Motor neuron (in vitro differentiated cells): ENCODE results near the gene ANKRD30B. TPM values are rescaled to one million over a fixed set of nuclear protein-coding genes. Genes with fewer than 3 reads are reported as not detected.
"Not testable (repeated sequence)": the region's sequence is repeated elsewhere in the genome, so short reads cannot be mapped to it uniquely, and the experiment has no call there.

ENCODE experiments used
- ATAC-seq, 8 experiments: fragments of 200-7000 bp; cut with Tn5 transposase; replicated peaks in 6 of 8; 2 replicates each; pipeline ENCODE4 v1.8.0; 2021; ENCODE audit warnings: mild to moderate bottlenecking in 8 of 8, moderate library complexity in 8 of 8
- H3K27ac ChIP-seq, 2 donors: fragments of 250-450 bp; sonication (Bioruptor Pico); 2 replicates each; pipeline ENCODE4 v1.9.0; 2021; ENCODE audit warnings: antibody characterized with exemption in 2 of 2, mild to moderate bottlenecking in 2 of 2, moderate library complexity in 1 of 2
- H3K4me1 ChIP-seq, 2 donors: fragments of 250-450 bp; sonication (Bioruptor Pico); replicated peaks in 1 of 2; 2 replicates each; pipeline ENCODE4 v1.6.1; 2021; ENCODE audit warnings: antibody characterized with exemption in 2 of 2, mild to moderate bottlenecking in 2 of 2, moderate library complexity in 1 of 2
- H3K4me3 ChIP-seq, 5 donors: fragments of 250-450 bp; sonication (Bioruptor Pico); 2 replicates each; pipeline ENCODE4 v1.9.0; 2021; ENCODE audit warnings: antibody characterized with exemption in 5 of 5, mild to moderate bottlenecking in 5 of 5, moderate library complexity in 4 of 5
- WGBS, 10 experiments: fragments of 450-650 bp; shearing (Covaris generic); methylation state at CpG; one replicate each; pipeline ENCODE4 v1.0.0; 2022; 5-methylcytosine and 5-hydroxymethylcytosine counted together
- in situ Hi-C, 9 experiments: fragments of 400-800 bp; cut with MboI; loops; one replicate each; pipeline ENCODE4 v1.15.0; 2021; ENCODE audit warnings: low sequenced_read_pairs in 9 of 9, low pct_unique_long_range_greater_than_20kb in 2 of 9; ENCODE audit not compliant: unreplicated experiment in 9 of 9
- total RNA-seq, 8 experiments: library from RNA; unstranded; fragments of 300-600 nt; gene quantifications; 2 replicates each; pipeline versions ENCODE4 v1.2.3 to v1.2.4, GENCODE V29; 2022

ANKRD30B gene
- total RNA-seq, 8 experiments from 2014 or later: 0.04 to 0.38 (median 0.14) TPM; not detected in 1

GRCh38 chr18:14784133-14784532, 36.2 kb downstream of the ANKRD30B start:
- in situ Hi-C loops: no loop called here
- H3K4me3 ChIP-seq: no peak overlapping the region
- H3K4me1 ChIP-seq: no peaks in the 10 kb centered on the region
- no peak for ATAC-seq
- H3K27ac ChIP-seq: no peak overlapping the region
- 9 to 88% (median 47%) methylated on average over 1 to 2 of the region's 2 CpGs for WGBS, 10 experiments

- in situ Hi-C loops, ATAC-seq, H3K4me1 ChIP-seq, H3K27ac ChIP-seq, H3K4me3 ChIP-seq: not testable (repeated sequence)
- 33 to 100% (median 84%) methylated on average over 1 to 3 of the region's 3 CpGs; no CpG with 5 or more reads in 4 of the 10 experiments for WGBS, 10 experiments
Measured at GRCh38 chr18:14796876-14797275, 48.9 kb downstream of the ANKRD30B start.

- WGBS, 10 experiments: 5 to 84% (median 61%) methylated on average over 1 to 8 of the region's 12 CpGs; no CpG with 5 or more reads in 2 of the 10 experiments
- H3K4me3 ChIP-seq, H3K27ac ChIP-seq, ATAC-seq, H3K4me1 ChIP-seq, in situ Hi-C loops: not testable (repeated sequence)
Measured at GRCh38 chr18:14797969-14798764, 50.2 kb downstream of the ANKRD30B start.

- in situ Hi-C loops, ATAC-seq: not testable (repeated sequence)
- WGBS, 10 experiments: 100% methylated on average over 5 of the region's 13 CpGs; no CpG with 5 or more reads in 9 of the 10 experiments
Measured at GRCh38 chr18:14811081-14811480, 63.1 kb downstream of the ANKRD30B start.

GRCh38 chr18:14826972-14827632, 79.1 kb downstream of the ANKRD30B start:
- H3K4me3 ChIP-seq, H3K4me1 ChIP-seq, in situ Hi-C loops, H3K27ac ChIP-seq: not testable (repeated sequence)
- peak in 5 of 8 experiments; percentile 43 to 96 (median 94) for ATAC-seq
- WGBS, 10 experiments: 0 to 67% (median 14%) methylated on average over 1 of the region's 2 CpGs; no CpG with 5 or more reads in 6 of the 10 experiments

More at GRCh38 chr18:14811081-14811480, 63.1 kb downstream of the ANKRD30B start:
- not testable (repeated sequence) for H3K27ac ChIP-seq, H3K4me1 ChIP-seq, H3K4me3 ChIP-seq

DNA sequence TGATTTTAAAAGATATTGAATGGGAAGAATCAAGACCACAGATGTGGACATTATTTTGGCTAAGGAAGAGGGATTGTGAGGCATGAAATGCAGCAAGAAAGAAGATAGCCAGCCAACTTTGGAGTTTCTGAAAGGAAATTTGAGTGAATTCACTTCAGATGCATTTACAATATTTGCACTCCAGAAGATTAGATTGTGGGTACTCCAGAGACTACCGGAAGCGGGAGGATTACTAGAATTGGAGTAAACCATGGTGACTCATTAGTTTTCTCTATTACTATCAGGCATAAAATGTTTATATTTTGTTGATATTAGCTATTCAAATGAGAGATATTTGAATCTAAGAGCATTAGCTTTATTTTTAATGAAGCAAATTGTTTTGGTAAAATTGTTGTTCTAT, 93.6 kb downstream of the ANKRD30B start:
- H3K4me1 ChIP-seq, ATAC-seq, H3K4me3 ChIP-seq, H3K27ac ChIP-seq, in situ Hi-C loops: not testable (repeated sequence)
- WGBS, 10 experiments: 0 to 100% (median 61%) methylated on average over 1 to 2 of the region's 2 CpGs; no CpG with 5 or more reads in 6 of the 10 experiments

GRCh38 chr18:14851533-14851932, 103.6 kb downstream of the ANKRD30B start:
- 50 to 60% (median 52%) methylated on average over 1 to 2 of the region's 2 CpGs; no CpG with 5 or more reads in 7 of the 10 experiments for whole genome bisulfite sequencing, 10 experiments
- ATAC-seq, H3K4me3 ChIP-seq, H3K4me1 ChIP-seq, H3K27ac ChIP-seq, in situ Hi-C loops: not testable (repeated sequence)

- H3K4me1 ChIP-seq, H3K27ac ChIP-seq, H3K4me3 ChIP-seq, in situ Hi-C loops, ATAC-seq: not testable (repeated sequence)
- no CpG with 5 or more reads among the region's 17 CpGs for WGBS, 10 experiments
Measured at GRCh38 chr18:14855634-14856033, 107.7 kb downstream of the ANKRD30B start.

- H3K4me1 ChIP-seq, ATAC-seq, H3K27ac ChIP-seq, H3K4me3 ChIP-seq, in situ Hi-C loops: not testable (repeated sequence)
- no CpG with 5 or more reads among the region's 20 CpGs for WGBS, 10 experiments
Measured at GRCh38 chr18:14856256-14856655, 108.3 kb downstream of the ANKRD30B start.

DNA sequence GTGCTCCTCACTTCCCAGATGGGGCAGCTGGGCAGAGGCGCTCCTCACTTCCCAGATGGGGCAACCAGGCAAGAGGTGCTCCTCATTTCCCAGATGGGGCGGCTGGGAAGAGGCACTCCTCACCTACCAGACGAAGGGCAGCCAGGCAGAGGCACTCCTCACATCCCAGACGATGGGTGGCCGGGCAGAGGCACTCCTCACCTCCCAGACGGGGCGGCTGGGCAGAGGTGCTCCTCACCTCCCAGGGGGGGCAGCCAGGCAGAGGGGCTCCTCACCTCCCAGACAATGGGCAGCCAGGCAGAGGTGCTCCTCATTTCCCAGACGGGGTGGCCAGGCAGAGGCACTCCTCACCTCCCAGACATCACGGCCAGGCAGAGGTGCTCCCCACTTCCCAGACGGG, 110.5 kb downstream of the ANKRD30B start:
- H3K4me1 ChIP-seq, H3K27ac ChIP-seq, in situ Hi-C loops, ATAC-seq, H3K4me3 ChIP-seq: not testable (repeated sequence)
- WGBS, 10 experiments: no CpG with 5 or more reads among the region's 10 CpGs

DNA sequence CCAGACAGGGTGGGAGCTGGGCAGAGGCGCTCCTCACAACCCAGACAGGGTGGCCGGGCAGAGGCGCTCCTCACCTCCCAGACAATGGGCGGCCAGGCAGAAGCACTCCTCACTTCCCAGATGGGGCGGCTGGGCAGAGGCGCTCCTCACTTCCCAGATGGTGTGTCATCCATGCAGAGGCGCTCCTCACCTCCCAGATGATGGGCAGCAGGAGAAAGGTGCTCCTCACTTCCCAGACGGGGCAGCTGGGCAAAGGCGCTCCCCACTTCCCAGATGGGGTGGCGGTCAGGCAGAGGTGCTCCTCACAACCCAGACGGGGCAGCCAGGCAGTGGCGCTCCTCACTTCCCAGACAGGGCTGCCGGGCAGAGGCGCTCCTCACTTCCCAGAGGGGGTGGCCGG, 112.0 kb downstream of the ANKRD30B start:
- in situ Hi-C loops, ATAC-seq, H3K27ac ChIP-seq, H3K4me3 ChIP-seq, H3K4me1 ChIP-seq: not testable (repeated sequence)
- no CpG with 5 or more reads among the region's 15 CpGs for WGBS, 10 experiments

DNA sequence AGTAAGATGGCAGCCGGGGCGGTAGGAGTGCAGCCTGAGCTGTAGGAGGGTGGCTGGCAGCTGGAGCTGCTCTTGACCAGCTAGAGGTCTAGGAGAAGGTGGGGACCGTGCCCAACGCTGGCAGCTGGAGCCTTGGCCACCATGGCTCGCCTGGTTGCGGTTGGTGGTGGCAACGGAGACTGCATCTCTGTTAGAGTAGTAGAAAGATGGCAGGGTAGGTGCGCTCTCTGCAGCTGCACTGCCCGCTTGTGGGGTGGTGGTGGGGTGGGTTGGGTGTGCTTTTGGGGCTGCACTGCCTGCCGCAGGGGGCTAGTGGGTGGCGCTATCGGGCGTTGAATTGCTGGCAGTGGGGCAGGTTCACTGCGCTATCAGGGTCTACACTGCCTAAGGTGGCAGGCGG, 118.5 kb downstream of the ANKRD30B start:
- H3K27ac ChIP-seq, in situ Hi-C loops, H3K4me1 ChIP-seq, H3K4me3 ChIP-seq, ATAC-seq: not testable (repeated sequence)
- no CpG with 5 or more reads among the region's 15 CpGs for WGBS, 10 experiments

- H3K4me3 ChIP-seq, ATAC-seq, H3K4me1 ChIP-seq, H3K27ac ChIP-seq, in situ Hi-C loops: not testable (repeated sequence)
- WGBS, 10 experiments: 80% methylated on average over 2 of the region's 4 CpGs; no CpG with 5 or more reads in 9 of the 10 experiments
Measured at GRCh38 chr18:14867988-14868387, 120.0 kb downstream of the ANKRD30B start.
